GM21515 (cell line): ENCODE data around the gene AK8.

Experiments used
- ATAC-seq: cut with Tn5 transposase; IDR thresholded peaks from one replicate; pipeline ENCODE4 v1.9.1; 2021; ENCODE audit not compliant: unreplicated experiment

AK8 gene

DNA sequence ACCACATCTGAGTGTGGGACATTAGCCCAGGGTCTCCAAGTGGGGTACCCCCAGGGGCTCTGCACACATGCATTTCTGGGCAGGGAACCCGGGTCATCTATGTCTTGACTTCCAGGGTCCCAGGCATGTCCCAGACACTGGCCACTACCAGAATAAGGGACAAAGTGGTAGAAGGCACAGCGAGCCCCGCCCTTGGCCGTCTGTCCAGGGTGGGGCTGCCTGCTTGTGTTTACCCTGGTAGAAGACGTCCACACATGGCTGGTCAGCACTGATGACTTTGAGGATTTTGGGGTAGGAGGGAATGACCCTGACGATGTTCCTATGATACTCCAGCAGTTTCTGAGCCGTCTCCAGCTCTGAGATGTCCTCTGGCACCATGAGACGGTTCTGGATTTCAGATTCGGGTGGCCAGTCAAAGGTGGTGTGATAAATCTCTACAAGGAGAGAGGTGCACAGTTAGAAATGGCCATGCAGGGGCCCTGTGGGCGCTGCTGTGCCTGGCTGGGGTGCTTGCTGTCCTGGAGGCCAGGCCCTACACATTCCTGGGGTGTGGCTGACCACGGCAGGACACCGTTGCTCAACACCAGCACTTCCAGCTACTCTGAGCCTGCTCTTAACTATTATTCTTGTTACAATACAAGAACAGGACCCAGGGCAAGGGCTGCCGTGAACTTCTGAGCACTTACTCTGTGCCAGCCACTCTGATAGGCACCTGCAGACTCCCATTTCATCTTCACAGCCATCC is 51.3 kb downstream of the AK8 start:
- no peak for ATAC-seq

- no peak for ATAC-seq
Observed at GRCh38 chr9:132826131-132826530, 52.0 kb downstream of the AK8 start.

DNA sequence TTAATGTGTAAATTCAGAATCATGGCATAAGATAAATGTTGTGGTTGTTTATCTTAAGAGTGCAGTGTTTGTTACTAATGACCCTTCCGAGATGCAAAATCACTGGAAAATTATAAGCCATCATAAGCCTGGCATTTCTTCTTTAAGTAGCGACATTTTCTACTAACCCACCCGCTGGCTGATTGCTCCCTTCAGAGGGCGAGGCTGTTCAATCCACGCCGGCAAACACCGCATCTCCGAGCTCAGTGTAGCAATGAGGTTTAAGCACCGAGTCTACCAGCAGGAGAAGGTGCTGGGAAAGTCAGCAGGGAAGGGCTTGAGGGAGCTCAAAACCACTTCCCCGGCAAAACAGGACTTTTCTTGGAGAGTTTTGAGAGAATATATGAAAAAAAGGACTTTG is 52.7 kb downstream of the AK8 start:
- ATAC-seq, result no peak

- no peak for ATAC-seq
Observed at GRCh38 chr9:132824951-132825350, 53.1 kb downstream of the AK8 start.

GRCh38 chr9:132824151-132824550 is 53.9 kb downstream of the AK8 start:
- no peak for ATAC-seq

DNA sequence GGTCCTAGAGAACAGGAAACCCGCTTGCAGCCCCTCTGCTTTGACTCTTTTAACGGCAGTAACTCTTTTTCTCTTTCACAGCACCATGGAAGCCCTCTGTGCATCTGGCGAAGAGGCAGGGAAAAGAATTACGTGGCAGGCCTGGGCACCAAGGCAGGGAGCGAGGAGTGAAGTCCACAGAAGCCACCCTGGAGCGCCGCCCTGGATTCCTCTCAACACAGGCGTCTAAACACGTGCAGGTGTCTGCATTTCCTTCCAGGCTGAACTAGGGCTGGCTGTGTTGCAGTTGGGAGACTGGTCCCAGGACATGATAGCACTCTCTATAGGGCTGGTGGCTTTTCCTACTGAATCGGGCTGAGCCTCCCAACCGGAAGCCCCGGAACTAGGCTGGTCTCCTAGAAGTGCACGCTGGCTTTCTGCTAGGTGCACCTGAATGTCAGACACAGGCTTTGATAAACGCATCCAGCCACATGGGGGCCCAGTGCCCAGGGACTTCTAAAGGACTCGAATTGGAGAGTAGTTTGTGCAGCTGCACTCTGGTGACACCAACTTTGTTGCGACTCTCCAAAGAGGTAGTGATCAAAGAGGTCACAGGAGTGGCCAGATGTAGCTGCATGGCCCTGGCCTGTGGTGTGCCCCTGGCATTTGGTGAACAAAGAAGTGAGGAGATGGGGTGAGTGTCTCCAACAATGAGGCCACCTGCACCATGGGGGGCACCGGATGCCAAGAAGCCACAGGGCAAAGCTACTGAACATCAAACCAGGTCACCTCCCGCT is 54.5 kb downstream of the AK8 start:
- no peak for ATAC-seq

GRCh38 chr9:132820169-132820944 is 57.7 kb downstream of the AK8 start:
- no peak for ATAC-seq

DNA sequence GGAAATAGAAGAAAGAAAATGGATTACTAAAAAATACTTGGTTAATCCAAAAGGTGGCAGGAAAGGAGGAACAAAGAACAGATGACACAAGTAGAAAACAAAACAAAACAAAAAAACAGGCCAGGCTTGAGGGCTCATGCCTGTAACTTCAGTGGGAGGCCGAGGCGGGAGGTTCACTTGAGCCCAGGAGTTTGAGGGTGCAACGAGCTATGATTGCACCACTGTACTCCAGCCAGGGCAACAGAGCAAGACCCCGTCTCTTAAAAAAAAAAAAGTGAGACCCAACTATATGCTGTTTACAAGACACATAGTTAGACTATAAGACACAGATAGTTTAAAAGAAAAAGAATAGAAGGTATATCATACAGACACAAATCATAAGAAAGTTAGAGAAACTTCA is 59.5 kb downstream of the AK8 start:
- ATAC-seq, result no peak

DNA sequence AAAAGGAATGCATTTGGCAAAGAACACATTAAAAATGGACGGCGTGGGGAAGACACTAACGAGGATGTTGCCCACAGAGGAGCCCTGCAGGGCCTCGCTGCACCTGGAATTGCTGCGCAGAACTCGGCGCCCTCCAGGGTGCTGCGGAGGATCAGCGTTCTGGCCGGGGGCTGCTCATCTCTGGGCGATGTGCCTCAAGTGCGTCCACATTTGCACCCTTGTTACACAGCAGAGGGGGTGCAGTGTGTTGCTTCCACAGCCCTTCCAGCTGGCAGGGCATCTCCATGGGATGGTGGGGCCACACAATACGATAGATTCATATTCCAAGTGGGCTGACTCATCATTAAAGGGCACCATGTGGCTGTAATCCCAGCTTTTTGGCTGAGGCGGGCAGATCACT is 63.1 kb downstream of the AK8 start:
- ATAC-seq, result no peak

DNA sequence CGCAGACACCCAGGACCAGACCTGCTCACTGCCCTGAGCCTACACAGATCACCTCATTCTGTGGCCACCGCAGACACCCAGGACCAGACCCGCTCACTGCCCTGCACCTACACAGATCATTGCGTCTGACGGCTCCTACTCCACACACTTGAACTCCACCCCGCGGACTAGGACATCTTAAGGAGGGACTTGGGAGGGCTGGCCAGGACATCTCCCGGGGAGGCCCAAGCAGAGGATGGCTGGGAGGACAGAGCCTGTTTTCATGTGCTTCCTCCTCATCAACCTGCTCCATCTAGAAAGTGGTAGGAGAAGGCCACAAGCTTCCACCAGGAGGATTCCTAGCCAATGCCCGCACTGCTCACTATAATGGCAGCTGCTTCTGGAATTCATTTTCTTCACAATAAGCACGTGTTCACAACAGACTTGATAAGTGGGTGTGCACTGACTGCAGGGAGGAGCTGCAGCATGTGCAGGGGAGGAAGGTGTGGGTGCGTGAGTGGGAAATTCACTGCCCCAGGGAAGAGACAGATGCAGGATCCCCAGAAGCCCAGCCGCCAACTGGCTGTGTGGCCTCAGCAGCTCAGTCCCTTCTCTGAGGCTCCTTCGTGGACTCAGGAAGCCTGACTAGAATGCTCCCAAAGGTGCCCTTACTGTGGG is 64.8 kb downstream of the AK8 start:
- no peak for ATAC-seq

- ATAC-seq, result no peak
Observed at GRCh38 chr9:132811985-132812384, 66.1 kb downstream of the AK8 start.

DNA sequence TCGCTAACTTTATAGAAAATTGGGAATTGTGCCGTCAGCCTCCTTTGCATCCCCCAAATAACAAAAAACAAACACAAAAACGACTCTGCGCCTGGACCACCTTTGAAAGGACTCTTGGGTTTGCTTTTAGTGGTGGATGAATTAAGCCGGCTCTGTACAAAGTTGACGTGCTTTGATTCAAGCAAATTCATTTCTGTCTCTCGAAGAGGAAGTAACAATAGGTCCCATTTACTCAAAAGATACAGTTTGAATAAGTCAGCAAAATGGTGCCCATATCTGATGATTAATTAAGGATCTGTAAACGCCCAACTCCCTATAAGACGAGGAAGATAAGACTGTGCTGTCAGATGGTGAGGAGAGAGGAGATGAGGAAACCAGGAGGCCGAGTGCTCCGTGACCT is 67.8 kb downstream of the AK8 start:
- no peak for ATAC-seq

- ATAC-seq, result no peak
Observed at GRCh38 chr9:132809677-132810271, 68.3 kb downstream of the AK8 start.

DNA sequence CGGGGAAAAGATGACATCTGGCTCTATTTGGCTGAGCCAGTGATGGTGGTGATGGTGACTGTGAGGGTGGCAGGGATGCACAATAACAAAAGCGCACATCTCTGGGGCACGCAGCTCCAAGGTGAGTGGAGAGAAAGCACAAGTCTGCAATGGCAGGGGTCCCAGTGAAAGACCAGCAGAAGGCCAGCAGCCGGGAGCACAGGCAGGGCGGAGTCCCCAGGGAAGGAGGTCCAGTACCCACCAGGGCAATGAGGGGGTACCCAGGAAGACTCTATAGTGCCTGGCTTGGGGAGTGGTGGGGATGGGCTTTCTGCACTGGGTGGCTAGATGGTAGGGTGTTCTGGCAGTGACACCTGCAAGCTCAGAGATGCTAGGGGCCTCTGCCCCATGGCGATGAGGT is 69.4 kb downstream of the AK8 start:
- ATAC-seq, result no peak

DNA sequence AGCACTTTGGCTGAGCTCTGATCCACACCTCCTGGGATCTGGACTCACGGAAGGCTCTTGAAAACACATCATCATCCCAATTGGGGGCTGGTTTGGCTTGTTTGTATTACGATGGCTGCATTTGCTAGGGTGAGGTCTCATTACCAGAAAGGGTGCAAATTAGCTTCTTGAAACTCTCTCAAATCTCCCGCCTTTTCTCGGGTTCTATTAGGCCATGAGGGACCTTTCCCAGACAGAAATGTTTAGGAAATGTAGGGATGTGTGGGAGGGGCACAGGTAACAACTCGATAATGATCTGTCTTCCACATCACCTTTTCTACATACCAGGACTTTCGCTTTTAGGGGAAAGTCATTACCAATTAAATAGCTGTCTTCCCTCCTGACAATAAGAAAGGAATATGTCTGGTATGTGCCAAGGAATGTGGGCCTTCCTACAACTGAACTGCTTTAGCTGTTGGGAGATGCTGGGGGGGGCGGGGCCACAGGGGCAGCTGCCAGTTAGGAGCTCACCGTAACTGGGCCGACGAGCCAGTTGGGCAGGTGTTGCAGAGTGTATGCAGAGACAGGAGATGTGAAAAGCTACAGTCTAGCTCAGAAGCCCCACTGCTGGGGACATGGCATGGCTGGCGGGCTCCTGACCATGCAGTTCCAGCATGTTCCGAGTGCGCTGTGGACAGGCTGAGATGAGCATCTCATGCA is 71.2 kb downstream of the AK8 start:
- no peak for ATAC-seq

- ATAC-seq, result no peak
Observed at GRCh38 chr9:132806306-132806705, 71.8 kb downstream of the AK8 start.

GRCh38 chr9:132804576-132805295 is 73.3 kb downstream of the AK8 start:
- no peak for ATAC-seq

GRCh38 chr9:132802121-132802795 is 75.8 kb downstream of the AK8 start:
- no peak for ATAC-seq

- no peak for ATAC-seq
Observed at GRCh38 chr9:132801659-132802058, 76.4 kb downstream of the AK8 start.
